ENCODE data around the gene KCNQ5.

KCNQ5 gene

GRCh38 chr6:72770959-72771358, 149.1 kb downstream of the KCNQ5 start:
- H3K4me3 ChIP-seq (ENCODE audit: low read depth, low read length), result no peak overlapping the region
- no peak for TF ChIP-seq CTCF (IDR thresholded peaks at IDR 0.05; ENCODE audit: borderline replicate concordance, insufficient read depth, low read depth, low read length)

- no peak overlapping the region for H3K4me3 ChIP-seq (ENCODE audit: low read depth, low read length)
- TF ChIP-seq CTCF (IDR thresholded peaks at IDR 0.05; ENCODE audit: borderline replicate concordance, insufficient read depth, low read depth, low read length), result no peak
Measured at GRCh38 chr6:72776456-72776855, 154.6 kb downstream of the KCNQ5 start.

GRCh38 chr6:72781624-72782023, 159.8 kb downstream of the KCNQ5 start:
- no peak for TF ChIP-seq CTCF (IDR thresholded peaks at IDR 0.05; ENCODE audit: borderline replicate concordance, insufficient read depth, low read depth, low read length)
- no peak overlapping the region for H3K4me3 ChIP-seq (ENCODE audit: low read depth, low read length)

DNA sequence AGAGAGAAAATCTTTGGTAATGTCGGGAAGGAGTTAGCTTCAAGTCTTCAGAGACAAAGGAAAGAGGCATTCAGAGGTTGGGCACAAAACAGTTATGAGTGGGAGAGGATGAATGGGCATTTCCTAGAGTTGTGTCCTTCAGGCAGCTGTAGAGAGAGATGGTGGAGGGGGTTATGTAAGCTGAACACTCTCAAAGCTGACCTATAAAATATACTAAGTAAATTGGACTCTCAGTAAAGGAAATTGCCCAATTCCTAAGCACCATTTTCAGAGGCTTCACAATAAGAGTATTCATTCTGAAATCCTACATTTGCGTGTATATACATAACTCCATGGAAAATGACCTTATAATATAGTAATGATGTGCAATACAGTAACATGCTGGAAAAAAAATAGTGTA, 161.2 kb downstream of the KCNQ5 start:
- TF ChIP-seq CTCF (IDR thresholded peaks at IDR 0.05; ENCODE audit: borderline replicate concordance, insufficient read depth, low read depth, low read length), result no peak
- no peak overlapping the region for H3K4me3 ChIP-seq (ENCODE audit: low read depth, low read length)

DNA sequence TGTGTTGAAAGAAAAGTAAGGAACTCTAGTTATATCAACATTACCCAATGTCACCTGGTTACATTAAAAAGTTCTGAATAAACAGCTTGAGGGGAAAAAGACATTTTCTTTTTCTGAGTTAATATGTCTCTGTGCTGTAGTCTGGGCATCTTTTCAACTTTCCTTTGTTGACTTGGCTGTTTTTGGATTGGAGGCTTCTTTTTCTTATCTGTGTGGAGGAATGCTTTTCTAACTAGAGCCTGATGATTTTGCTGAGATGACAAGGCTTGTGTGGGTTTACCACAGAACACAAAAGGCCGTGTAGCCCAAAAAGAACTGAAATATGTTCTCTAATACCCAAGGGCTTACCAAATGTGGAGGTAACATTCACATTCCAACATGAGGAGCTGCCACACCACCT, 161.8 kb downstream of the KCNQ5 start:
- TF ChIP-seq CTCF (IDR thresholded peaks at IDR 0.05; ENCODE audit: borderline replicate concordance, insufficient read depth, low read depth, low read length), result no peak
- H3K4me3 ChIP-seq (ENCODE audit: low read depth, low read length), result no peak overlapping the region

DNA sequence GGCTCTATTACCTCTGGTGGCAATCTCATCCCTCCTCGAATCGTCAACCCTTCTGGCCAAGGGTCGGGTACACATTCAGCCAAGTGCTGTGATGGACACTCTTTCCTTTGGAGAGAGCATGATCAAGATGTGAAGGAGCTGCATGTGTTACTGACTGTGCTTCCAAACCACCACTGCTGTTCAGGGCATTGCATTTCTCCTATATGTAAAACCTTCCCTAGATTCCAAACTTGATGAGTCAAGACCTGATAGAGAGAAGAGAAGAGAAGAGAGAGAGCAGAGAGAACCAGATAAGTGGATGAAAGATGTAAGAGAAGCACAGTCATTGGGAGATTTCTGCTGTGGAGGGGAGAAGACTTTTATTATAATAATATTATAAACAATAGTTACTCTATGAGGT, 162.2 kb downstream of the KCNQ5 start:
- TF ChIP-seq CTCF (IDR thresholded peaks at IDR 0.05; ENCODE audit: borderline replicate concordance, insufficient read depth, low read depth, low read length), result no peak
- no peak overlapping the region for H3K4me3 ChIP-seq (ENCODE audit: low read depth, low read length)

DNA sequence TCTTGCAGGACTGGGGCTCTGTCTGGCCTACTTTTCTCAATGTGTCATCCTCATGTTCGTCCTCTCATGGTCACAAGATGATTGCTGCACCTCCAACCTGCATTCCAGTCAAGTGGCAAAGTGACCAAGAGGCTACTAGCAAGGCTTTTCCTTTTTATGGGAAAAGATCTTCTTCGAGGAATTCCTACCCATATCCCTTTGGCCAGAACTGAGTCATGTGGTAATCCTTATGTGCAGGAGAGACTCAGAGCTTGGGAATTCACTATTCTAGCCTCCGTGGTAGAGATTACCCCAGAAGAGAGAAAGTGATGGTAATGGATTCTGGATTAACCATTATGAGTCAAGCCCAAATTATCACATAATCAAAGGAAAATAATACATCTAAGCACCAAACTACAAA, 162.7 kb downstream of the KCNQ5 start:
- H3K4me3 ChIP-seq (ENCODE audit: low read depth, low read length), result no peak overlapping the region
- no peak for TF ChIP-seq CTCF (IDR thresholded peaks at IDR 0.05; ENCODE audit: borderline replicate concordance, insufficient read depth, low read depth, low read length)
